ENCODE measurements around the gene MID1. TPM values are rescaled to one million over a fixed set of nuclear protein-coding genes. Genes with fewer than 3 reads are reported as not detected.

MID1 gene
- total RNA-seq, 1 donor from 2014 or later = 32.8 TPM

- intact Hi-C loops (cut with DNase I) = no loop called here
- DNase-seq (ENCODE audit: low spot score in 2 of 2) = no peak
- no peak overlapping the region for H3K4me3 ChIP-seq
- no peaks in the 10 kb centered on the region for H3K27me3 ChIP-seq
- no peaks in the 10 kb centered on the region for H3K4me1 ChIP-seq
- no peaks in the 10 kb centered on the region for H3K9me3 ChIP-seq
- no peak overlapping the region for H3K27ac ChIP-seq
- no peak for TF ChIP-seq CTCF (IDR thresholded peaks at IDR 0.05)
- H3K36me3 ChIP-seq = no peaks in the 10 kb centered on the region
Observed at GRCh38 chrX:10537308-10537707, 83.1 kb downstream of the MID1 start.

- no peaks in the 10 kb centered on the region for H3K9me3 ChIP-seq
- no peak for DNase-seq (ENCODE audit: low spot score in 2 of 2)
- TF ChIP-seq CTCF (IDR thresholded peaks at IDR 0.05) = no peak
- H3K27ac ChIP-seq = no peak overlapping the region
- H3K36me3 ChIP-seq = no peaks in the 10 kb centered on the region
- H3K27me3 ChIP-seq = no peaks in the 10 kb centered on the region
- intact Hi-C loops (cut with DNase I) = no loop called here
- H3K4me3 ChIP-seq = no peak overlapping the region
- H3K4me1 ChIP-seq = no peaks in the 10 kb centered on the region
Observed at GRCh38 chrX:10536744-10537143, 83.6 kb downstream of the MID1 start.

GRCh38 chrX:10534611-10535010 is 85.8 kb downstream of the MID1 start:
- intact Hi-C loops (cut with DNase I) = no loop called here
- Histone ChIP-seq H3K36me3 (no peaks in the 10 kb centered on the region), H3K27ac (no peak overlapping the region), H3K4me3 (no peak overlapping the region), H3K27me3 (no peaks in the 10 kb centered on the region), H3K9me3 (no peaks in the 10 kb centered on the region), H3K4me1 (no peaks in the 10 kb centered on the region)
- DNase-seq (ENCODE audit: low spot score in 2 of 2) = no peak
- TF ChIP-seq CTCF (IDR thresholded peaks at IDR 0.05) = no peak

- no peak for DNase-seq (ENCODE audit: low spot score in 2 of 2)
- Histone ChIP-seq H3K4me1 (no peaks in the 10 kb centered on the region), H3K4me3 (no peak overlapping the region), H3K27ac (no peak overlapping the region), H3K9me3 (no peaks in the 10 kb centered on the region), H3K27me3 (no peaks in the 10 kb centered on the region), H3K36me3 (no peaks in the 10 kb centered on the region)
- intact Hi-C loops (cut with DNase I) = no loop called here
- TF ChIP-seq CTCF (IDR thresholded peaks at IDR 0.05) = no peak
Observed at GRCh38 chrX:10533696-10534365, 86.6 kb downstream of the MID1 start.

- no peak for DNase-seq (ENCODE audit: low spot score in 2 of 2)
- Histone ChIP-seq H3K4me1 (no peaks in the 10 kb centered on the region), H3K9me3 (no peaks in the 10 kb centered on the region), H3K27me3 (no peaks in the 10 kb centered on the region), H3K4me3 (no peak overlapping the region), H3K36me3 (no peaks in the 10 kb centered on the region), H3K27ac (no peak overlapping the region)
- no peak for TF ChIP-seq CTCF (IDR thresholded peaks at IDR 0.05)
- intact Hi-C loops (cut with DNase I) = no loop called here
Observed at GRCh38 chrX:10531927-10532326, 88.5 kb downstream of the MID1 start.

GRCh38 chrX:10529344-10529743 is 91.0 kb downstream of the MID1 start:
- TF ChIP-seq CTCF (IDR thresholded peaks at IDR 0.05) = no peak
- DNase-seq (ENCODE audit: low spot score in 2 of 2) = no peak
- Histone ChIP-seq H3K9me3 (no peaks in the 10 kb centered on the region), H3K36me3 (no peaks in the 10 kb centered on the region), H3K4me1 (no peaks in the 10 kb centered on the region), H3K27ac (no peak overlapping the region), H3K4me3 (no peak overlapping the region), H3K27me3 (no peaks in the 10 kb centered on the region)
- intact Hi-C loops (cut with DNase I) = no loop called here

Data from ascending aorta (tissue), 2 donors.